ENCODE data around the gene SYT7. TPM values are rescaled to one million over a fixed set of nuclear protein-coding genes. Genes with fewer than 3 reads are reported as not detected.

The SYT7 gene
- total and polyA plus RNA-seq, 2 of the 8 experiments (the other 6 are each of a cell fraction or from before 2014, with no cell fraction given) = 9.6 to 10.5 TPM

GRCh38 chr11:61533401-61533800 lies 47.5 kb downstream of the SYT7 start (continued):
- TF ChIP-seq BCL11A (IDR thresholded peaks at IDR 0.05; ENCODE audit: low read depth in 2 of 2, low read length in 2 of 2) (no peak), KDM5A (IDR thresholded peaks at IDR 0.05; ENCODE audit: low read length) (no peak), SUZ12 (IDR thresholded peaks at IDR 0.05; ENCODE audit: low read length) (no peak), TBP (IDR thresholded peaks at IDR 0.05; ENCODE audit: low read depth, low read length) (no peak), CBX8 (IDR thresholded peaks at IDR 0.05; ENCODE audit: borderline replicate concordance, low read depth, low read length) (no peak), YY1 (IDR thresholded peaks at IDR 0.05; ENCODE audit: low read depth, low read length) (no peak)

Data from H1 (cell line).